ENCODE results near the gene PKNOX2. TPM values are rescaled to one million over a fixed set of nuclear protein-coding genes. Genes with fewer than 3 reads are reported as not detected.

PKNOX2 gene
- polyA plus RNA-seq, 1 experiment = 0.02 TPM

DNA sequence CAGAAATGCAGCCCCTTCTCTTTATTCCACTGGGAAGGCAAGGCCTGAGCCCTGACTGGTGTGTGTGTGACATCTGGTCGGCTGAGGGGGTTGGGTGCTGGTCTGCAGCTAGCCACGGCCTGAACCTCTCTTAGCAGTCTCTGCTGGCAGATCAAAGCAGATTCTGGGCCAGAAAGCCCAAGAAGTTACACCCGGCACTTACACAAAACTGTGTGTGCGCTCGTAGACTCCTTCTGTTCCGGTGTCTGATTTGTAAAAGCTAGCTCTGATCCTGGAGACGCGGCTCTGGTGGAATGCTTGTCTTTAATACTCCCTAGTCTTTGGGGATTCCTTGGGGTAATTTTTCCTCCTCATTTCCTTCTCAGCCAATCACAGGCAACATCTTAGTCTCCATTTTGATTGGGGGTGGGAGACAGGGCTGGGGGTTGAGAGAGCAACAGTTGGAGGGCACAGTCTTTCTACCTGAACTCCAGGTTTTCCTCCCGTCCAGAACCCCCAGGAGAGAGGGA, 5.5 kb downstream of the PKNOX2 start:
- CTCF ChIA-PET = interaction anchor here (3.7 kb wide), 1 partner anchor 175 kb away, joined by 24 read pairs; no protein-coding TSS in a partner anchor
- POLR2A ChIA-PET = no interaction called here
- Histone ChIP-seq H3K4me3 (ENCODE audit: low read depth, low read length) (no peak overlapping the region), H3K27me3 (ENCODE audit: control insufficient read depth, insufficient read depth, low read length) (peaks cover 44% of the 10 kb centered on the region), H3K36me3 (ENCODE audit: control insufficient read depth, insufficient read depth, low read length) (no peaks in the 10 kb centered on the region)
- TF ChIP-seq, protein P1, sequence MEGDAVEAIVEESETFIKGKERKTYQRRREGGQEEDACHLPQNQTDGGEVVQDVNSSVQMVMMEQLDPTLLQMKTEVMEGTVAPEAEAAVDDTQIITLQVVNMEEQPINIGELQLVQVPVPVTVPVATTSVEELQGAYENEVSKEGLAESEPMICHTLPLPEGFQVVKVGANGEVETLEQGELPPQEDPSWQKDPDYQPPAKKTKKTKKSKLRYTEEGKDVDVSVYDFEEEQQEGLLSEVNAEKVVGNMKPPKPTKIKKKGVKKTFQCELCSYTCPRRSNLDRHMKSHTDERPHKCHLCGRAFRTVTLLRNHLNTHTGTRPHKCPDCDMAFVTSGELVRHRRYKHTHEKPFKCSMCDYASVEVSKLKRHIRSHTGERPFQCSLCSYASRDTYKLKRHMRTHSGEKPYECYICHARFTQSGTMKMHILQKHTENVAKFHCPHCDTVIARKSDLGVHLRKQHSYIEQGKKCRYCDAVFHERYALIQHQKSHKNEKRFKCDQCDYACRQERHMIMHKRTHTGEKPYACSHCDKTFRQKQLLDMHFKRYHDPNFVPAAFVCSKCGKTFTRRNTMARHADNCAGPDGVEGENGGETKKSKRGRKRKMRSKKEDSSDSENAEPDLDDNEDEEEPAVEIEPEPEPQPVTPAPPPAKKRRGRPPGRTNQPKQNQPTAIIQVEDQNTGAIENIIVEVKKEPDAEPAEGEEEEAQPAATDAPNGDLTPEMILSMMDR (IDR thresholded peaks at IDR 0.05; ENCODE audit: insufficient read depth, low read depth, low read length) = no peak
- DNase-seq (ENCODE audit: low read depth) = no peak

DNA sequence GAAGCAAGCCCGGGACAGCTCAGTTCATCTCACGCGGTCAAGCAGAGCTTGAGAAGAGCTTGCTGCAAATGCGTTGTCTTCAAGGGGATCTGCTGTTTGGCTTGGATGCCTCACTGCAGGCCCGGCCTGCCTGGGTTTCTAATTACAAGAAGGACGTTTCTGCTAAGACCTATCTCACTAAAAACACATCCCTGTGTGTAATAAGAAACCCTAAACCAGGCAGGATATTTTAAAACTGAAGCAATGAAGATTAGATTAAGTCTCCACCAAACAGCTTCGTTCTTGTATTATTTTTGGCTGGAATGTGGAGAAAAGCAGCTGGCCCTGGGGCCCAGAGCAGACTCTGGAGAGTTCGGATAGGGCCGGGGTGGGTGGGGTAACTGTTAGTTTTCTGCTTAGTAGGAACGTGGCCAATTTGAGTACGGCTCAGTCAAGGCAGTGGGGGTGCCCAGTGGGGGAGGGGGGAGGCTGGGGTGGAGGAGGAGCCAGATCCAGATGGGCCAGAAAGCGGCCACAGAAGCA, 6.0 kb downstream of the PKNOX2 start:
- Histone ChIP-seq H3K27me3 (ENCODE audit: control insufficient read depth, insufficient read depth, low read length) (peaks cover 46% of the 10 kb centered on the region), H3K4me3 (ENCODE audit: low read depth, low read length) (no peak overlapping the region)

DNA sequence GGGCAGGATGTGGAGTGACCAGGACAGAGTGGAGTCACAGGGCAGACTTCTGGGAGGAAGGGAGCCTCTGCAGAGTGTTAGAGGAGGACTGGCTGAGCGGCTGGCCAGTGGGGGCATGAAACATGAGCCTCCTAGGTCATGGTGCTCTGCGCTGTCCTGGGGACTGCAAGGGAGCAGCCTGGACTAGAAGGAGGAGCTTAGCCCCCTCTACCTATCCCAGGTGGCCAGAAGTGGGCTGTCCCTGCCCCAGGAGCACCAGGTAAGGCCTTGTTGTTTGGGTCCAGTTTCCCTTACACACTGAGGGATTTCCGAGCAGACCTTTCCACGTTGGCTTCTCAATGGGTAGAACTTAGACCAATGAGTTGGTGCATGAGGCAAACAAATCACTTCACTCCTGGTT, 7.4 kb downstream of the PKNOX2 start:
- ChIA-PET POLR2A (interaction anchor here (0.6 kb wide), 1 partner anchor 181 kb away, joined by 3 read pairs; no protein-coding TSS in a partner anchor), CTCF (no interaction called here)
- H3K4me3 ChIP-seq (ENCODE audit: low read depth, low read length) = no peak overlapping the region
- TF ChIP-seq, protein P1 (IDR thresholded peaks at IDR 0.05; ENCODE audit: insufficient read depth, low read depth, low read length) = no peak
- no peaks in the 10 kb centered on the region for H3K36me3 ChIP-seq (ENCODE audit: control insufficient read depth, insufficient read depth, low read length)
- H3K27me3 ChIP-seq (ENCODE audit: control insufficient read depth, insufficient read depth, low read length) = peaks cover 42% of the 10 kb centered on the region
- no peak for DNase-seq (ENCODE audit: low read depth)

More for the DNA sequence above, 6.0 kb downstream of the PKNOX2 start:
- TF ChIP-seq, protein P1 (IDR thresholded peaks at IDR 0.05; ENCODE audit: insufficient read depth, low read depth, low read length) = no peak
- ChIA-PET POLR2A (no interaction called here), CTCF (no interaction called here)
- no peak for DNase-seq (ENCODE audit: low read depth)
- H3K36me3 ChIP-seq (ENCODE audit: control insufficient read depth, insufficient read depth, low read length) = no peaks in the 10 kb centered on the region

DNA sequence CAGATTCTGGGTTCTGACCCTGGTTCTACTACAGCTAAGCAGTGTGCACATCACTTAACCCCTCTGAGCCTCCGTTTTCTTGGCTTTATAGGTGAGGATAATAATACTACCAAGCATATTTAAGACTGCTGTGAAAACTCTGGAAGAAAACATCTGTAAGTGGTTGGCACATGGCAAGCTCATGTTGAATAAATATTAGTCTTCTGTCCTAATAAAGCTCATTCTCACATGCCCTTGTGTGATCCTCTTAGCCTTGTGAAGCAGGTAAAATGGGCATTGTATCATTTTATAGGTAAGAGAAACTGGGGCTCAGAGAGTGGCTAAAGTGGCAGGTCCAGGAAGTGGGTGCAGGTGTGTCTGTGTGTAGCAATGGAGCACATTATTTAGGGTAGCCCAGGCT, 8.5 kb downstream of the PKNOX2 start:
- no peak for DNase-seq (ENCODE audit: low read depth)
- Histone ChIP-seq H3K4me3 (ENCODE audit: low read depth, low read length) (no peak overlapping the region), H3K27me3 (ENCODE audit: control insufficient read depth, insufficient read depth, low read length) (peaks cover 41% of the 10 kb centered on the region), H3K36me3 (ENCODE audit: control insufficient read depth, insufficient read depth, low read length) (no peaks in the 10 kb centered on the region)
- TF ChIP-seq, protein P1 (IDR thresholded peaks at IDR 0.05; ENCODE audit: insufficient read depth, low read depth, low read length) = no peak
- POLR2A ChIA-PET = no interaction called here
- CTCF ChIA-PET = interaction anchor here (1.2 kb wide), 1 partner anchor 31 kb away, joined by 3 read pairs; no protein-coding TSS in a partner anchor

DNA sequence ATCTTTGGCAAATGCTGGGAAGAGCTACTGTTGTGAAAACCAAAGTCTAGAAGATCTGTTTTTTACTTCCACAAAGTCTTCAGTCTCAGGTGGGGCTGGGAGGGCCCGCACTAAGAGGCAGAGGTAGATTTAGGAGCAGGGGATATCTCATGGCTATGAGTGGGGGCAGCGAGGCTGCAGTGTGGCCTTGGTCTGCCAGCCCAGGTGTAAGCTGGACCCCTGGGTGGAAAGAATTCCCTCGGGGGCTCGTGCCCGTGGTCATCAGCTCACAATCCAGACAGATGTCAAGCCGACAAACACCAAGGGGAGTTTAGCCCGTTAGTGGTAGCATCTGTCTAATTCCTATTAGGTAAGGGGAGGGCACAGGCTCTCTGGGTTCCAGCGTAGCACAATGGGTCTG, 9.0 kb downstream of the PKNOX2 start:
- H3K27me3 ChIP-seq (ENCODE audit: control insufficient read depth, insufficient read depth, low read length) = peaks cover 41% of the 10 kb centered on the region
- TF ChIP-seq, protein P1 (IDR thresholded peaks at IDR 0.05; ENCODE audit: insufficient read depth, low read depth, low read length) = no peak
- POLR2A ChIA-PET = no interaction called here
- CTCF ChIA-PET = interaction anchor here (1.1 to 1.2 kb wide), 2 partner anchors 31 to 172 kb away, joined by 3 to 5 read pairs; no protein-coding TSS in a partner anchor
- no peaks in the 10 kb centered on the region for H3K36me3 ChIP-seq (ENCODE audit: control insufficient read depth, insufficient read depth, low read length)
- H3K4me3 ChIP-seq (ENCODE audit: low read depth, low read length) = no peak overlapping the region
- no peak for DNase-seq (ENCODE audit: low read depth)

All from BJ (cell line).